GM19023 (cell line): Measurements from ENCODE around the gene ROCK2.
"Not testable (repeated sequence)": the region's sequence is repeated elsewhere in the genome, so short reads cannot be mapped to it uniquely, and the experiment has no call there.

Experiments
- ATAC-seq: cut with Tn5 transposase; IDR thresholded peaks from one replicate; pipeline ENCODE4 v1.9.1; 2021; ENCODE audit warnings: mild to moderate bottlenecking, moderate library complexity; ENCODE audit not compliant: unreplicated experiment

ROCK2 gene

DNA sequence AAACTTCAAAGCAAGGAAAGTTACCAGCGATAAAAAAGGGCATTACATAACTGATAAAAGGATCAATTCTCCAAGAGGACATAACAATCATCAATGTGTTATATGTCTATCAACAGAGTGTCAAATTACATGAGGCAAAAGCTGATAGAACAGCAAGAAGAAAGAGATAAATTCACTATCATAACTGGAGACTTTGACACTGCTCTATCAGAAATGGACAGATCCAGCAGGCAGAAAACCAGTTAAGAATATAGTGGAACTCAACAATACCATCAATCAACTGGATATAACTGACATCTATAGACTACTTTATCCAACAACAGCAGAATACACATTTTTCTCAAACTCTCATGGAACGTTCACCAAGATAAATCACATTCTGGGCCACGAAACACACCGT, 65.0 kb downstream of the ROCK2 start:
- no peak for ATAC-seq

DNA sequence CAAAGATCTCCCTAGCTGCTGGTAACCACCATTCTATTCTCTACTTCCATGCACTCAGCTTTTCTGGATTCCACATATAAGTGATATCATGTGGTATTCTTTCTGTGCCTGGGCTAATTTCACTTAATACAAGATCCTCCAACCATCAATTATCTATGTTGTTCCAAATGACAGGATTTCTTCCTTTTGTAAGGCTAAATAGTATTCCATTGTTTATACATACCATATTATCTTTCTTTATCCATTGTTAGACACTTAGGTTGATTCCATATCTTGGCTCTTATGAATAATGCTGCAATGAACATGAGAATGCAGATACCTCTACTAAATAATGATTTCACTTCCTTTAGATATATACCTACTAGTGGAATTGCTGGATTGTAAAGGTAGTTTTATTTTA, 66.2 kb downstream of the ROCK2 start:
- no peak for ATAC-seq

DNA sequence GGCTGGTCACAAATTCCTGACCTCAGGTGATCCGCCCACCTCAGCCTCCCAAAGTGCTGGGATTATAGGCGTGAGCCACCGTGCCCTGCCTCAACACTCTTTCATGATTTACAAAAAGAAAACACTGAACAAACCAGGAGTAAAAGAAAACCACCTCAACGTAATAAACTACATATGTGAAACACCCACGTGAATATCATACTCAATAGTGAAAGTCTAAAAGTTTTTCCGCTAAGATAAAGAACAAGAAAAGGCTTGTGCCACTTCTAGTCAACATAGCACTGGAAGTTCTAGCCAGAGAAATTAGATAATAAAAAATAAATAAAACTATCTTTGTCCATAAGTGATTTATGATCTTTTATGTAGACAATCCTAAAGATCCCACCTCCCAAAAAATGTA, 68.5 kb downstream of the ROCK2 start:
- no peak for ATAC-seq

DNA sequence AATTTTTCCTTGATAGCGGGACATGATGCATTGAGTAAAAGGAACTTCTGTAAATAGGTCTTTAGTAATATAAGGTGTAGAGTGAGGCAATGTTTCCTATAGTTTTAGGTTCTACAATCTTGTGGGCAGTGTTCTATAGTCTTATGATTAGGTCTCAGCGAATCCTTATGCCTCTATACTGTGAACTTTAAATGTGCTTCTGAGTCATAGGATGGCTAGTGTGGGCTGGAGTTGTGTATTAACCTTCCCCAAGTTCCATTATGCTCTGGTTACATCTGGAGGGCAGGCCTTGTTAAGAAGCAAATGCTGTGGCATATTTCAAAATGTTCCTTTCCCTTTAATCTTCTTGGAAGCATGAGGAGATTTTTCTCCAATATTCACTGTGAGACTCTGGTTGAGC, 73.5 kb downstream of the ROCK2 start:
- no peak for ATAC-seq

DNA sequence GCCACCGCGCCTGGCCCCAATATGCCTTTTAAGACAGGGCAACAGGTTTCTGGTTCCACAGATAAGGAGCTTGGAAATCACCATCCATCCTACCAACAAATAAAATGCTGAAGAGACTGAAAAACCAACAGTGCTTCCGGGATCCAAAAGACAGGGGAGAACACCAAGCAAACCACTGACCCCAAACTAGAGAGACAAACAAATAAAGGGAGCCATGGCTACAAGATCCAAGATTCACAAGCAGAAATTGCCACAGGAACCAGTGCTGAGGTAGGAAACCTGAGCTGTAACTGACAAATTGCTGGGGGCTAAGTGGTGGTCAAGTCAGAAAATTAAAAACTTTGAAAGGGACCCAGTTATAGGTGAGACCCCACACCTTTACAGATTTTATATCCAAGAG, 76.5 kb downstream of the ROCK2 start:
- ATAC-seq, result no peak

DNA sequence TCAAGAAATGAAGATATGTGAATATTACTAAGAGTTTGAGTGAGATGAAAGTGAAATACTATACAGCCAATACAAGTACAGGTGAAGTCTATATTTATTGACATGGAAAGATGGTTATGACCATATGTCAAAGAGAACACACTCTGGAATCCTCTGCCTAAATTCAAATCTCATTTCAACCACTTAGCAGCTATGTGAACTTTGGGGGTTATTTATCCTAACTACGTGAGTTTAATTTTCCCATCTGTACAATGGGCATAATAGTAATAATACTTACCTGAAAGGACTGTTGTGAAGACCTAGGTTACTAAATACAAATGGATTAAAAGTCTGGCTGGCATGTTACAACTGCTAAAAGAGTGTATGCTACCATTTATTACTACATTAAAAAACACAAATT, 79.6 kb downstream of the ROCK2 start:
- no peak for ATAC-seq

DNA sequence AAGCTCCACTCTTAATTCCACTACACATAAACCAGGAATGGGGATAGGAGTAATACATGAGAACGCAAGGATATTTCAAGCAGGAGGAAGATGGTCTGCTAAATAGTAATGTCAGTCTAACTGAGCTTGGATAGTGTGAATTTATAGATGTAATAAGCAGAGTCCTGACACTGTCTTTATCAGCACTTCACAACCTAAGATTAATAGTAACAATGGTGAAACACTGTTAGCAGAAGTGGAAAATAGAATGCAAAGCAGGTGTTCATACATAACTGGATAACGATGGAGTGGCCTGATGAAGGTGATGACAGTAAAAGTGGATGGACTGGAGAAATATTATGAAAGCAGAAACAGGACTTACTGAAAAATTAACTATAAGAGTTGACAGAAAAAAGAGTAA, 80.4 kb downstream of the ROCK2 start:
- ATAC-seq, result no peak

DNA sequence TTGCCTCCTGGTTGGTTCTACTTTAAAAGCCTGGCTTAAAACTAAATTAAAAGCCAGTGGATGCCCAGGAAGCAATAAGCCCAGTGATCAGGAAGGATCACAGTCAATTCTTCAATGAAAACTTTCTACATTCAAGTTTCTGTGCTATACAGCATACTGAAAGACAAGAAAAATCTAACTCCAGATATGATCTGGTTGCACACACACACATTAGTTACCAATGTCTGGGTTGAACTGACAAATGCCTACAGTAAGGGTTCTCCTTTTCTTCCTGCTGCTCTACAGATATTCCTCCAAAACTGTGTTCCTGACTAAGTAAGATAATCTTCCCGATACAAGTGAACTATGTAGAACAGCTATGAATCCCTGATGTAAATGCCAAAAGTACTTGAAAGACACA, 81.3 kb downstream of the ROCK2 start:
- ATAC-seq, result no peak

DNA sequence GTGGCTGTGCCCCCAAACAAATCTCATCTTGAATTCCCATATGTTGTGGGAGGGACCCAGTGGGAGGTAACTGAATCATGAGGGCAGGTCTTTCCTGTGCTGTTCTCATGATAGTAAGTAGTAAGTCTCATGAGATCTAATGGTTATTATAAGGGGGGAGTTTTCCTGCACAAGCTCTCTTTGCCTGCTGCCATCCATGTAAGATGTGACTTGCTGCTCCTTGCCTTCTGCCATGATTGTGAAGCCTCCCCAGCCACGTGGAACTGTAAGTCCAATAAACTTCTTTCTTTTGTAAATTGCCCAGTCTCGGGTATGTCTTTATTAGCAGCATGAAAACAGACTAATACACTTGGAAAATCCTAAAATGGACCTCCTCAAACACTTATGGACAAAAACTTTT, 82.0 kb downstream of the ROCK2 start:
- not testable (repeated sequence) for ATAC-seq

DNA sequence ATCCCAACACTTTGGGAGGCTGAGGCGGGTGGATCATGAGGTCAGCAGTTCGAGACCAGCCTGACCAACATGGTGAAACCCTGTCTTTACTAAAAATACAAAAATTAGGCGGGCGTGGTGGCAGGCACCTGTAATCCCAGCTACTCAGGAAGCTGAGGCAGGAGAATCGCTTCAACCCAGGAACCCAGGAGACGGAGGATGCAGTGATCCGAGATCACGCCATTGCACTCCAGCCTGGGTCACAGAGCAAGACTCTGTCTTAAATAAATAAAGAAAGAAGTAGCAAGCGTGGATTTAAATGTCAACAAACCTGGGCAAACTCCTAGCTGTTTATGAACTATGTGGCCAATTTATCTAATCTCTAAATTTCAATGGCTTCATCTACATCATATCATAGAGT, 82.9 kb downstream of the ROCK2 start:
- ATAC-seq, result not testable (repeated sequence)

DNA sequence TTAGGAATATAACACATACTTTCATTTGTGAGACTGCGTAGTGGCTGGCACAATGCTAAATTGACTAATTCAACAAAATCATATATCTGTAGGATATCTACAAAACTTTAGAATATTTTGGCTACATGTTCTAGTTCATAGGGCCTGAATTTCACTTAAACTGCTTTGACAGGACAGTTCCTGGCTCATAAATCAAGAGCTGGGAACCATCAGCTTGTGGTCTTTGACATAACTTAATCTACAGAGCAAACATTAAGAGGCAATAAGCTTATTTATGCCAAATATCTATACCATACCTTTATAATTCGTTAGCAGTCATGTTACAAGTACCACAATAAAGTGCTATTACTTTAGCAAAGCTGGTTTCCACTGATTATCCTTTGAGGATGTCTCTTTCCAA, 83.5 kb downstream of the ROCK2 start:
- no peak for ATAC-seq

DNA sequence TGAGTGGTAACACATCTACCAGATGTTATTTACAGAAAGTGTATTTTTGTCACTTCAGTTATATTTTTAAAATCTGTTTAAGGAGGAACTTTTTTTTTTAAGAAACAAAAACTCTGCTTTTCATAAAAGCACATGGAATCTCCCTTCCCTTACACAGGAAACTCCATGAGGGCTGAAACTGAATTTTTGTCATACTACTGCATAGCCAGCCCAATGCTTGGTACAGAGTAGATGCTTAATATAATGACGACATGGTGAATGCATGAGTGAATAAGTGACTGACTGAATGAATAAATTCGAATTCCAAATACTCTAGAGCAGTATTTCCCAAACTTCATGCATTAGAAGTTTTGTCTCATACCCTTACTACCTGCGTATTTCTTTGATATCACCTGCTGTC, 86.5 kb downstream of the ROCK2 start:
- no peak for ATAC-seq

DNA sequence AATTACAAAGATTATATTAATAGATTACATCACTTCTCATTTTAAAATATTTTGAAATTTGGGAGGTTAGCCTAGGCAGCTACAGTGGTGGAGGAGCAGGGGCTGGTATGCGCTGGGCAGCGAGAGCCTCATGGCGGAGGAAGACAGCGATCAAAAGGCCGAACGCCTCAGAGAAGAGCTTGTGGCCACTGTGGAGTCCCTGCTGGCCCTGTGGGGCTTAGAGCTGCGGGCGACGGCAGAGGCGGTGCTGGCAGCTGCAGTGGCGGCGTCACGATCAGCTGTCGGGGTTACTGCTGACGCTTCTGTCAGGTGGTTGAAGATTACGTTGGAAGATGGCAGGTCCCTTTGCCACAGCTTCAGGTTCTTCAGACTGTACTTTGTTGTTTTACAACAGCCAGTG, 87.4 kb downstream of the ROCK2 start:
- ATAC-seq, result no peak

DNA sequence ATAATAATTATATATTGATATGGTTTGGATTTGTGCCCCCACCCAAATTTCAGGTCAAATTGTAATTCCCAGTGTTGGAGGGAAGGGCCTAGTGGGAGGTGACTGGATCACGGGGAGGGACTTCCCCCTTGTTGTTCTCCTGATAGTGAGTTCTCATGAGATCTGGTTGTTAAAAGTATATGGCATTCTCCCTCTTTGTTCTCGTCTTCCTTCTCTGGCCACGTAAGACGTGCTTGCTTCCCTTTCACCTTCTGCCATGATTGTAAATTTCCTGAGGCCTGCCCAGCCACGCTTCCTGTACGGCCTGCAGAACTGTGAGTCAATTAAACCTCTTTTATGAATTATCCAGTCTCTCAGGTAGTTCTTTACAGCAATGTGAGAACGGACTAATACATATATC, 88.3 kb downstream of the ROCK2 start:
- ATAC-seq, result no peak

DNA sequence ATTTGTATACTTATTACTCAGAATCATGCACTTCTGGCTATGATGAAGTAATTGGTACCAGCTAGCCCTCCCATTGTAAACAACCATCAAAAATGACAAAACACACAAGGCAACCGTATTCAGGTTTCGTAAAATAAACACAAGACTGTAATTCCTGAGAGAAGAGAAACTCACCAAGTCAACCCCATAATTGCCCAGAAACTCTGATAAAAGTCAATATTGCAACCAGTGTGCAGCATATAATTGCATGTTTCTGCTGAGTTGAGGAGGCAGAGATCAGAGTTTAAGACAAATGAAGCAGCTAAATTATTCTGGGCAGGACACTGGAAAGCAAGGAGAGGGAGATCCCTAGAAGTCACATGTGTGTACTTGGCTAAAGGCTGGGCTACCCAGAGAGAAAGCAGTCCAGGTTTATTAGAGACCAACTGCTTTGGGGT, 90.3 kb downstream of the ROCK2 start:
- ATAC-seq, result no peak

DNA sequence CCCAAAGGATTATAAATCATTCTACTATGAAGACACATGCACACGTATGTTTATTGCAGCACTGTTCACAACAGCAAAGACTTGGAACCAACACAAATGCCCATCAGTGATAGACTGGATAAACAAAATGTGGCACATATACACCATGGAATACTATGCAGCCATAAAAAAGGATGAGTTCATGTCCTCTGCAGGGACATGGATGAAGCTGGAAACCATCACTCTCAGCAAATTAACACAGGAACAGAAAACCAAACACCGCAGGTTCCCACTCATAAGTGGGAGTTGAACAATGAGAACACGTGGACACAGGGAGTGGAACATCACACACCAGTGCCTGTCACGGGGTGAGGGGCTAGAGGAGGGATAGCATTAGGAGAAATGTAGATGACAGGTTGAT, 92.0 kb downstream of the ROCK2 start:
- not testable (repeated sequence) for ATAC-seq

DNA sequence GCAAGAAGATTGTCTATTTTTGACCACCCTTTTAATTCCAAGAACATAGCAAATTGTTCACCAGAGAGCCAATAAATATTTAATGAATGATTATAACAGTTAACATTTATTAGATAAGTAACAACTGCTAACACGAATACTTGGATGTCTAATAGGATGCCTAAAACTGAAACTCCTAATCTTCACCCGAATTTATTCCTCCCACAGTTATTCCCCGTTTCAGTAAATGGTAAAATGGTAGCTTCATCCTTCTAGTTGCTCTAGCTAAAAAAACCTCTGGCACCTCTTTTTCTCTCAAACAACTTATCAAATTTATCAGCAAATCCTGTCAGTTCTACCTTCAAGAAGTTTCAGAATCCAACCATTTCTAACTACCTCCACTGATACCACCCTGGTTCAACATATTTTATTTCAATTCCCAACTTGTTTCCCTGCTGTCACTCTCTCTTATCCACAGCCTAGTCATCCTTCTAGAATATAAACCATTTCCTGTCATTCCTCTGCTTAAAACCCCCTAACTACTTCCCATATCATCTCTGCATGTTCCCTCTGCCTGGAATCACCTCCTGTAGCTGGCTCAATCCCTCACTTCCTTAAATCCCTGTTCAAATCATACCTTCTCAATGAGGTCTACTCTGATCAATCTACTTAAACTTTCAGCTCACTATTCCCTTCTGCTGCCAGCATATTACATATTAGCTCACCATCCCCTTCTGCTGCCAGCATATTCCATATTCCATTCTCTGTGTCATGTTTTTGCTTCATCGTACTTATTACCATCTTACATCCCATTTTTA, 93.8 kb downstream of the ROCK2 start:
- no peak for ATAC-seq

DNA sequence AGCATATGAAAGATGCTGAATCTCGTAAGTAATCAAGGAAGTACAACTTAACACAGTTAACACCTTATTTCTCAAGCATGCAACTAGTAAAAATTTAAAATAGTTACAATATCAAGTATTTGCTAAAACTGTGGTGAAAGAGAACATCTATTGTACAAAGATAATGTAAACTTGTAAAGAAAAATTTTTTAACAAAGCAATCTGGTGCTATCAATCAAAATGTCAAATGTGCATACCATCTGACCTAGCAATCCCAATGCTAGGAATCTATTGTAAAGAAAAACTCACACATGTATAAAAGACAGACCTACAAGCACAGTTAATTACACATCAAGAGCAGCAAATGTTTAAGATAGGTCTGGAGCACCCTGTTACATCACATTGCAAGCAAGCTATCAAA, 99.1 kb downstream of the ROCK2 start:
- no peak for ATAC-seq

DNA sequence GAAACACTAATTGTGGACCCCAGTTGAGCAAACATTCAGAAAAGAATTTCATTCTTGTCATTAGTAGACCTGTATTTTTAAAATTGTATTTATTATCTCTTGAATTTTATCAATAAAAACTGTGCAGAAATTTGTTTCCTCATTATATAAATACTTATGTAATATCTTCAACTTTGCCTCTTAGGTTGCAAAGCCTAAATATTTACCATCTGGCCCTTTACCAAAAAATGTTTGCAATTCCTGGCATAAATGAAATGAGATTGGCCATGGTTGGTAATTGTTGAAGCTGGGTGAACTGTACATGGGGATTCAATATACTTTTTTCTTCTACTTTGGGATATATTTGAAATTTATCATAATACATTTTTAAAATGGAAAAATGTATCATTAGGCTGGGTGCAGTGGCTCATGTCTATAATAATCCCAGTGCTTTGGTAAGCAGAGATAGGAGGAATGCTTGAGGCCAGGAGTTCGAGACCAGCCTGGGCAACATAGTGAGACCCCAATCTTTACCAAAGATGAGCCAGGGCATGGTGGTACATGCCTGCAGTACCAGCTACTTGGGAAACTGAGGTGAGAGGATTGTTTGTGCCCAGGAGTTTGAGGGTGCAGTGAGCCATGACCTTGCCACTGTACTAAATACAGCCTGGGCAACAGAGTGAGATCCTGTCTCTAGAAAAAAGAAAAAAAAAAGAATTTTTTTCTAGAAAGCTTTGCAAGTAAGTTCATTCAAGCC, 100.2 kb downstream of the ROCK2 start:
- no peak for ATAC-seq

DNA sequence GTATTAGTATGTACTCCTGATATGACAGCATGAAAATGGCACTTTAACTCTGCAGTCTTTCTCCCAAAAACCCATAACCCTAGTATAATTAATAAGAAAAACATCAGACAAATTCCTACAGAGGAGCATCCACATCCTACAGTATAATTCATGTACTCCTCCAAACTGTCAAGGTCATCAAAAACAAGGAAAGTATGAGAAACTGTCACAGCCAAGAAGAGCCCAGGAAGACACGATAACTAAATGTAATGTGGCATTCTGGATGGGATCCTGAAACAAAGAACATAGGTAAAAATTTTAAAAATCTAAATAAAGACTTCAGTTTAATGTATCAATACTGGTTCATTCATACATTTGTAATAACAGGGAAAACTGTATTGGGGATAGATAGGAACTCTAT, 100.9 kb downstream of the ROCK2 start:
- ATAC-seq, result no peak

DNA sequence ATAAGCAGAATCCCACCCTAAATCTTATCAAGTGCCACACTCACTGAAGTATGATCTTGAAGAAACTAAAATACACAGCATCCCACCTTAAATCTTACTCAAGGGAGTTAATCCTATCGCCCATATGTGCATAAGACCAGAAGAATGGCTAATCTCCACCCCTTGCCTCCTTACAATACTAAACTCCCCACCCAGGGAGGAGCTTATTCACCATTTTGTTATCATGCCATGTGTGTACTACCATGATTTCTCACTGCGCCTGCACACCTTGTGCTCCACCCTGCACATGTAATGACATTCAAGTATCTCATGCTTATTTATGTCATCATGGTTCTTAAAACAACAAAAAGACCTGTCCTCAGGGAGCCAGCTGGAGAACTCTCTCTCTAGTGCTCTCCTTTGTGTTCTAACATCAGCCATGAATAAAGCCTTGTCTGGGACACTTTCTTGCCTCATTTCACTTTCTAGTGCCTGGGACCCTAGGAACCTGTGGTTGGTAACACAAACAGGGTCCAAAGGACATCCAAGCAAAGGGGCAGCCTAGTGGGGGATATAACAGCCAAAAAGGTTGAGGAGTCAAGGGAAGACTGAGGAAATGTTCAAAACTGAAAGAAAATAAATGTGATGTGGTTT, 101.8 kb downstream of the ROCK2 start:
- ATAC-seq, result no peak
